HFFc6 (cell line): ENCODE results near the gene RTN1. TPM values are rescaled to one million over a fixed set of nuclear protein-coding genes. Genes with fewer than 3 reads are reported as not detected.

ENCODE experiments used
- DNase-seq: peaks from one replicate; pipeline ENCODE4 v3.0.0-alpha.2; 2018
- H3K27ac Mint-ChIP-seq: 2 replicates; pipeline ENCODE4 v1.8.0; 2020; ENCODE audit warnings: mild to moderate bottlenecking, mixed read lengths
- H3K27me3 Mint-ChIP-seq: 2 replicates; pipeline ENCODE4 v1.8.0; 2021; ENCODE audit warnings: mild to moderate bottlenecking, moderate library complexity, mixed read lengths; ENCODE audit not compliant: insufficient read depth
- H3K36me3 Mint-ChIP-seq: 2 replicates; pipeline ENCODE4 v1.8.0; 2021; ENCODE audit warnings: low read depth, mixed read lengths
- H3K4me1 Mint-ChIP-seq: 2 replicates; pipeline ENCODE4 v1.8.0; 2020; ENCODE audit warnings: low read depth, mixed read lengths
- H3K4me3 Mint-ChIP-seq: 2 replicates; pipeline ENCODE4 v1.8.0; 2020; ENCODE audit warnings: mild to moderate bottlenecking, moderate library complexity, mixed read lengths
- H3K9me3 Mint-ChIP-seq: 2 replicates; pipeline ENCODE4 v1.8.0; 2020; ENCODE audit warnings: mild to moderate bottlenecking, mixed read lengths
- total RNA-seq, 6 experiments: library from RNA; stranded (reverse); fragmentation: NEBNext Ultra II Directional; extraction: Animal tissue kit (Norgen Biotek cat#: 25700); gene quantifications; 2 replicates in 1 of 6; 3 replicates in 5 of 6; pipeline ENCODE4 v1.2.3, GENCODE V29; 2021
- TF ChIP-seq, protein P1 (sequence below): fragments of 200-600 bp; sonication (generic); IDR thresholded peaks from 2 replicates; pipeline ENCODE4 v1.5.0; 2021; ENCODE audit warnings: antibody characterized with exemption, mild to moderate bottlenecking

RTN1 gene
- total RNA-seq, 6 experiments from 2014 or later, result 0.07 to 0.17 TPM; not detected in 4

- Mint-ChIP-seq H3K27me3 (no peaks in the 10 kb centered on the region), H3K9me3 (peaks cover 45% of the 10 kb centered on the region), H3K27ac (no peak overlapping the region), H3K36me3 (no peaks in the 10 kb centered on the region), H3K4me1 (no peaks in the 10 kb centered on the region), H3K4me3 (no peak overlapping the region)
- no peak for DNase-seq
- TF ChIP-seq, protein P1, sequence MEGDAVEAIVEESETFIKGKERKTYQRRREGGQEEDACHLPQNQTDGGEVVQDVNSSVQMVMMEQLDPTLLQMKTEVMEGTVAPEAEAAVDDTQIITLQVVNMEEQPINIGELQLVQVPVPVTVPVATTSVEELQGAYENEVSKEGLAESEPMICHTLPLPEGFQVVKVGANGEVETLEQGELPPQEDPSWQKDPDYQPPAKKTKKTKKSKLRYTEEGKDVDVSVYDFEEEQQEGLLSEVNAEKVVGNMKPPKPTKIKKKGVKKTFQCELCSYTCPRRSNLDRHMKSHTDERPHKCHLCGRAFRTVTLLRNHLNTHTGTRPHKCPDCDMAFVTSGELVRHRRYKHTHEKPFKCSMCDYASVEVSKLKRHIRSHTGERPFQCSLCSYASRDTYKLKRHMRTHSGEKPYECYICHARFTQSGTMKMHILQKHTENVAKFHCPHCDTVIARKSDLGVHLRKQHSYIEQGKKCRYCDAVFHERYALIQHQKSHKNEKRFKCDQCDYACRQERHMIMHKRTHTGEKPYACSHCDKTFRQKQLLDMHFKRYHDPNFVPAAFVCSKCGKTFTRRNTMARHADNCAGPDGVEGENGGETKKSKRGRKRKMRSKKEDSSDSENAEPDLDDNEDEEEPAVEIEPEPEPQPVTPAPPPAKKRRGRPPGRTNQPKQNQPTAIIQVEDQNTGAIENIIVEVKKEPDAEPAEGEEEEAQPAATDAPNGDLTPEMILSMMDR, result no peak
Observed at GRCh38 chr14:59823179-59823578, 47.4 kb downstream of the RTN1 start.

- Mint-ChIP-seq H3K27me3 (no peaks in the 10 kb centered on the region), H3K4me3 (no peak overlapping the region), H3K36me3 (no peaks in the 10 kb centered on the region), H3K4me1 (no peaks in the 10 kb centered on the region), H3K9me3 (peaks cover 52% of the 10 kb centered on the region), H3K27ac (no peak overlapping the region)
- TF ChIP-seq, protein P1, result no peak
- DNase-seq, result no peak
Observed at GRCh38 chr14:59819446-59820088, 51.0 kb downstream of the RTN1 start.

DNA sequence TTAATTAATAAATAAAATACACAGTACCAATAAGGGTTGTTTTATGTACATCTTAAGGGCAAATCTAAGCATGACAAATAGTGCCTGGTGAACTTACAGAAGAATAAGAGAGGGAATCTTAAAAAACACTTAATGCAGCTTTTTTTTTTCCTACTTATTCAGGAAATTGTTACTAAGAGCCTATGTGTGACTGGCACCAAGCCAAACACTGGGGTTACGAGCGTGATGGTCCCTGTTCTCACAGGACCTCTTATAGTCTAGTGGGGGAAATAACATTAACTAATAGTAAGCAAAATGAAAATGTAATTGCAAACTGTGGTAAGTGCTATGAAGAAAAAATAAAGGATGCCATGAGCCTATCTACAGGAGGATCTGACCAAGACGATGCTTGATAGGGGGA lies 53.6 kb downstream of the RTN1 start:
- Mint-ChIP-seq H3K27ac (no peak overlapping the region), H3K4me1 (no peaks in the 10 kb centered on the region), H3K36me3 (no peaks in the 10 kb centered on the region), H3K27me3 (no peaks in the 10 kb centered on the region), H3K9me3 (peaks cover 43% of the 10 kb centered on the region), H3K4me3 (no peak overlapping the region)
- TF ChIP-seq, protein P1, result no peak
- DNase-seq, result no peak

GRCh38 chr14:59814988-59815387 lies 55.6 kb downstream of the RTN1 start:
- Mint-ChIP-seq H3K4me3 (no peak overlapping the region), H3K27me3 (no peaks in the 10 kb centered on the region), H3K4me1 (no peaks in the 10 kb centered on the region), H3K36me3 (no peaks in the 10 kb centered on the region), H3K27ac (no peak overlapping the region), H3K9me3 (peaks cover 41% of the 10 kb centered on the region)
- no peak for DNase-seq
- TF ChIP-seq, protein P1, result no peak

DNA sequence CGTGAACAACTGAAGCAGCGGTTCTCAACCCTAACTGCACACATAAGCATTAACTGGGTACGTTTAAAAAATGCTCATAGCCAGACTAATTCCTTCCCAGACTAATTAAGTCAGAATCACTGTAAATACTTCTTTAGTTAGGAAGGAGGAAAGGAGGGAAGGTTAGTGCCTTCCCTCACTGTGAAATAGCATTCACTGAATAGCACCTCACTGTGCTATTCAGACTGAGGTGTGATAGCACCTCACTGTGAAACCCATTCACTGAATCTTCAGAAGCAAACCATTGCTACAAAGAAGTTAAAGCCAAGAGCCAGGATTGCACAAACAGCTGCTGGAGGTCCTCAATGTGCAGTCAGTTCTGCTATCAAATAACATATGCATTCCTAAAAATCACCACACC lies 58.8 kb downstream of the RTN1 start:
- no peak for DNase-seq
- H3K4me3 Mint-ChIP-seq, result no peak overlapping the region
- H3K27ac Mint-ChIP-seq, result no peak overlapping the region
- H3K27me3 Mint-ChIP-seq, result no peaks in the 10 kb centered on the region
- H3K4me1 Mint-ChIP-seq, result no peaks in the 10 kb centered on the region
- H3K9me3 Mint-ChIP-seq, result peaks cover 58% of the 10 kb centered on the region
- TF ChIP-seq, protein P1, result no peak
- no peaks in the 10 kb centered on the region; the same call in 1 of the 2 replicates for H3K36me3 Mint-ChIP-seq
